ENCODE data around the gene SPTB.

SPTB gene

DNA sequence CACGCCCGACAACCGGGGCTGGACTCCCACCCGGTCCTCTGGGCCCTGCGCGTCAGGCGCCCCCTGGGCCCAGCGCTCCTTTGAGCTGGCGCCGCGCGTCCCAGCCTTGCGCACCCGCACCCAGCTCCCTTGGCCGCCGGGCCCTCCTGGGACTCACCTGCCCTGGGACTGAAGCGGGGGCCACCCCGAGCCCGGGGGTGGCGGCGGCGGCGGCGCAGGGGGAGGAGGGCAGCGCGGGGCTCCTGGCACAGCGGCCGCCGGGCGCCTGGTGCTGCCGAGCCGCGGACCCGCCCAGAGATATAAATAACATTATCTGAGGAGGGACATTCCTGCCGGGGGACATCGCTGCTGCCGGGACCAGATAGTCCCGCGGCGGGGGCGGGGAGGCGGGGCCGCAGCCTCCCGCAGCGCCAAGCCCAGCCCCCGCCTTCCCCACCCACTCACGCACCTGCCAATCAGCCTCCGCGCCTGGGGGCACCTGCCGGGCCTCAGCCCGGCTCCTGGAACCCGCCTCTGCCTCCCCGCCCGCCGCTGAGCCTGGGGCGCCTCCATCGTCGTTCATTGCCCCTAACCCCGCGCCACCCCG, at the start of gene SPTB:
Gene SPTB (minus strand): TSS at position 273 of the 586 bp plus-strand sequence. CDS start 56,813 bp downstream, outside the sequence.
- peaks cover 7% of the 10 kb centered on the region; the same call in 1 of the 2 replicates for H3K4me1 ChIP-seq
- peak within 1 kb of the TSS; percentile 57 for H3K4me3 ChIP-seq
- H3K36me3 ChIP-seq (replicated peaks), result no peaks in the 10 kb centered on the region
- no peaks in the 10 kb centered on the region for H3K9me3 ChIP-seq
- H3K27me3 ChIP-seq (ENCODE audit: low read depth), result peaks cover 26% of the 10 kb centered on the region
- peak; percentile 50 to 86 for DNase-seq (ENCODE audit: low spot score in 2 of 2)
- in situ Hi-C loops (cut with MboI; ENCODE audit: low sequenced_read_pairs), result loop anchor here (25.0 kb wide), 1 partner anchor 542 kb away; no protein-coding TSS in a partner anchor

GRCh38 chr14:64929014-64929359, 49.3 kb upstream of the SPTB start:
- DNase-seq (ENCODE audit: low spot score in 2 of 2), result no peak
- Histone ChIP-seq H3K9me3 (no peaks in the 10 kb centered on the region), H3K27me3 (ENCODE audit: low read depth) (no peaks in the 10 kb centered on the region), H3K4me1 (peaks cover 7% of the 10 kb centered on the region), H3K36me3 (replicated peaks) (peaks cover 37% of the 10 kb centered on the region), H3K4me3 (no peak overlapping the region)
- in situ Hi-C loops (cut with MboI; ENCODE audit: low sequenced_read_pairs), result no loop called here

DNA sequence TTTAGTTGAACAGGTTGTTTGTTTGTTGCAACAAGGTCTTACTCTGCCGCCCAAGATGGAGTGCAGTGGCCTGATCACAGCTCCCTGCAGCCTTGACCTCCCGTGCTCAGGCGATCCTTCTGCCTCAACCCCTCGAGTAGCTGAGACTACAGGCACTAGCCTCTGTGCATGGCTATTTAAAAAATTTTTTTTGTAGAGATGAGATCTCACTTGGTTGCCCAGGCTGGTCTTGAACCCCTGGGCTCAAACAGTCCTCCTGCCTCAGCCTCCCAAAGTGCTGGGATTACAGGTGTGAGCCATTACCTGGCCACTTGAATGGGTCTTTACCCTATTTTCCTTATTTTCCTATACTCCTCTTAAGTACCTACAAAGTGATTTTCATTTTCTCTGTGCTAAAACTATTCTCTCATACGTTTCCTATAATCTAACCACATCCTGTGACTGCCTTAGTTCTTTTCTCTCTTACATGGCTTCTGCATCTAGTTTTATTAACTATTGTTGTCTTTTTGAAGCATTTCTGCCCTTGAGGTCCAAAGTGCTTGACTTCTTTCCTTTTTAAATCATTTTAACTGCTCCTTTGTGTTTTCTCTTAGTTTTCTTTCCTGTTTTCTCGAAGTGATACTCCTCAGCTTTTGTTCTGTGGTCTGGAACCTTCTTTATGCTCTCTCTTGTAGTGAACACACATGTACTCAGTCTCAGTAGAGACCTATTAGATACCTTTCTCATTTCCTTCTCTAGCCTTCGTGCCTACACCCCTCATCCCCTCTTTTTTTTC, 48.7 kb upstream of the SPTB start:
- H3K4me3 ChIP-seq, result no peak overlapping the region
- DNase-seq (ENCODE audit: low spot score in 2 of 2), result no peak
- H3K9me3 ChIP-seq, result no peaks in the 10 kb centered on the region
- in situ Hi-C loops (cut with MboI; ENCODE audit: low sequenced_read_pairs), result no loop called here
- peaks cover 7% of the 10 kb centered on the region for H3K4me1 ChIP-seq
- H3K27me3 ChIP-seq (ENCODE audit: low read depth), result no peaks in the 10 kb centered on the region
- H3K36me3 ChIP-seq (replicated peaks), result peaks cover 36% of the 10 kb centered on the region

- H3K27me3 ChIP-seq (ENCODE audit: low read depth), result no peaks in the 10 kb centered on the region
- H3K4me1 ChIP-seq, result peaks cover 7% of the 10 kb centered on the region
- DNase-seq (ENCODE audit: low spot score in 2 of 2), result no peak
- H3K4me3 ChIP-seq, result no peak overlapping the region
- H3K9me3 ChIP-seq, result no peaks in the 10 kb centered on the region
- H3K36me3 ChIP-seq (replicated peaks), result peaks cover 33% of the 10 kb centered on the region
- in situ Hi-C loops (cut with MboI; ENCODE audit: low sequenced_read_pairs), result no loop called here
Measured at GRCh38 chr14:64927031-64927430, 47.3 kb upstream of the SPTB start.

DNA sequence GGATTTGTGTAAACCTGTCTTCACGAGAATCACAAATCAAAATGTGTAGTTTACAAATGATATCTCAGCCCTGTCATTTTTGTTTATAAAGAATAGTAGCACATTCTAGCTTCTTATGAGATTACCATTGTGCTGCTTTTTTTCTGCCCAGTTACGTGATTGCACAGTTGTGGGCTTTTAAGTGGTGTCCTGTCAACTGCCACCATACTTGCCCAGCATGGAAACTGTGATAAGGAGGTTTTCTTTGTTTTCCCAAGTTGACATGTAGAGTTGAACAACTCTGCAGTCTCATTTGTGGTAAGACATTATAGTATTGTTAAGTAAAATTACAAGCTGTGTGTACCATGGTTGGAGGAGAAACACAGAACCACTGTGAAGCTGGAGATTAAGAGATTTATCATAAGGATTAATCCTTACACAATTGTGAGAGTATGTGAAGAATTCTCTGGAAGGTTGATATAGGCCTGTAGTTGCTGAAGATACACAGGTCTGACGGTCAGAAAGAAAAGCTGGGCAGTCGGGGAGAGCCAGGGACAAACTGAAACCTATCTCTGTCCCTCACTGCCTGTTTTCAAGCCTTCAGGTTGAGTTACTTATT, 46.8 kb upstream of the SPTB start:
- no peaks in the 10 kb centered on the region for H3K27me3 ChIP-seq (ENCODE audit: low read depth)
- in situ Hi-C loops (cut with MboI; ENCODE audit: low sequenced_read_pairs), result no loop called here
- H3K4me1 ChIP-seq, result peaks cover 3% of the 10 kb centered on the region
- no peak for DNase-seq (ENCODE audit: low spot score in 2 of 2)
- no peaks in the 10 kb centered on the region for H3K9me3 ChIP-seq
- peaks cover 33% of the 10 kb centered on the region for H3K36me3 ChIP-seq (replicated peaks)
- H3K4me3 ChIP-seq, result no peak overlapping the region

GRCh38 chr14:64923015-64923414, 43.3 kb upstream of the SPTB start:
- no peaks in the 10 kb centered on the region for H3K27me3 ChIP-seq (ENCODE audit: low read depth)
- in situ Hi-C loops (cut with MboI; ENCODE audit: low sequenced_read_pairs), result no loop called here
- peaks cover 22% of the 10 kb centered on the region for H3K36me3 ChIP-seq (replicated peaks)
- H3K9me3 ChIP-seq, result no peaks in the 10 kb centered on the region
- peaks cover 7% of the 10 kb centered on the region for H3K4me1 ChIP-seq
- DNase-seq (ENCODE audit: low spot score in 2 of 2), result no peak
- H3K4me3 ChIP-seq, result no peak overlapping the region

GRCh38 chr14:64920465-64920864, 40.8 kb upstream of the SPTB start:
- Histone ChIP-seq H3K4me3 (no peak overlapping the region), H3K36me3 (replicated peaks) (peaks cover 15% of the 10 kb centered on the region), H3K9me3 (no peaks in the 10 kb centered on the region), H3K4me1 (peaks cover 18% of the 10 kb centered on the region), H3K27me3 (ENCODE audit: low read depth) (no peaks in the 10 kb centered on the region)
- in situ Hi-C loops (cut with MboI; ENCODE audit: low sequenced_read_pairs), result no loop called here
- DNase-seq (ENCODE audit: low spot score in 2 of 2), result no peak

- no peak overlapping the region for H3K4me3 ChIP-seq
Measured at GRCh38 chr14:64919618-64920017, 39.9 kb upstream of the SPTB start.

GRCh38 chr14:64919215-64919614, 39.5 kb upstream of the SPTB start:
- Histone ChIP-seq H3K36me3 (replicated peaks) (peaks cover 5% of the 10 kb centered on the region), H3K27me3 (ENCODE audit: low read depth) (no peaks in the 10 kb centered on the region), H3K4me3 (no peak overlapping the region), H3K9me3 (no peaks in the 10 kb centered on the region), H3K4me1 (peaks cover 21% of the 10 kb centered on the region)
- in situ Hi-C loops (cut with MboI; ENCODE audit: low sequenced_read_pairs), result no loop called here
- DNase-seq (ENCODE audit: low spot score in 2 of 2), result no peak

More at GRCh38 chr14:64919618-64920017, 39.9 kb upstream of the SPTB start:
- peaks cover 9% of the 10 kb centered on the region for H3K36me3 ChIP-seq (replicated peaks)
- in situ Hi-C loops (cut with MboI; ENCODE audit: low sequenced_read_pairs), result no loop called here
- H3K27me3 ChIP-seq (ENCODE audit: low read depth), result no peaks in the 10 kb centered on the region
- peaks cover 21% of the 10 kb centered on the region for H3K4me1 ChIP-seq
- H3K9me3 ChIP-seq, result no peaks in the 10 kb centered on the region
- no peak for DNase-seq (ENCODE audit: low spot score in 2 of 2)

DNA sequence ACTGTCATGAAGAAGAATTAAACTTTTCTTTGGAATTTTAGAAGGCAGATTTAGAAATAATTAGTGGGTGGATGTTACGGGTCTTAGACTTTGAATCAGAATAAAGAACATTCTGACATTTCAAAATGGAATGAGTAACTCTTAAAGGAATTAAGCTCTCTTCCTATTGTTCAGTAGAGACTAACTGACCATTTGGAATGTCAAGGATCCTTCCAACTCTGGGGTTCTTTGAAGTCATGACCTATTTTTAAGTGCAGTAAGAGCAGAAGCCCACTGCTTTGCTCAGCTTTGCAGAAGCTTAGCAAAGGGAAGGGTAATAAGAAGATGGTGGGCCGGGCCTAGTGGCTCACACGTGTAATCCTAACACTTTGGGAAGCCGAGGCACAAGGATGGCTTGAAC, 38.5 kb upstream of the SPTB start:
- H3K27me3 ChIP-seq (ENCODE audit: low read depth), result no peaks in the 10 kb centered on the region
- in situ Hi-C loops (cut with MboI; ENCODE audit: low sequenced_read_pairs), result no loop called here

GRCh38 chr14:64915797-64916196, 36.1 kb upstream of the SPTB start:
- no peak for DNase-seq (ENCODE audit: low spot score in 2 of 2)
- Histone ChIP-seq H3K9me3 (no peaks in the 10 kb centered on the region), H3K36me3 (replicated peaks) (no peaks in the 10 kb centered on the region), H3K4me3 (no peak overlapping the region), H3K27me3 (ENCODE audit: low read depth) (no peaks in the 10 kb centered on the region), H3K4me1 (peaks cover 21% of the 10 kb centered on the region)
- in situ Hi-C loops (cut with MboI; ENCODE audit: low sequenced_read_pairs), result no loop called here

More for the DNA sequence above, 38.5 kb upstream of the SPTB start:
- Histone ChIP-seq H3K4me3 (no peak overlapping the region), H3K4me1 (peaks cover 21% of the 10 kb centered on the region), H3K9me3 (no peaks in the 10 kb centered on the region), H3K36me3 (replicated peaks) (no peaks in the 10 kb centered on the region)
- DNase-seq (ENCODE audit: low spot score in 2 of 2), result no peak

- Histone ChIP-seq H3K9me3 (no peaks in the 10 kb centered on the region), H3K36me3 (replicated peaks) (no peaks in the 10 kb centered on the region), H3K4me3 (peak overlapping the region; percentile 90), H3K4me1 (peaks cover 19% of the 10 kb centered on the region), H3K27me3 (ENCODE audit: low read depth) (no peaks in the 10 kb centered on the region)
- DNase-seq (ENCODE audit: low spot score in 2 of 2), result no peak
- in situ Hi-C loops (cut with MboI; ENCODE audit: low sequenced_read_pairs), result no loop called here
Measured at GRCh38 chr14:64915029-64915424, 35.3 kb upstream of the SPTB start.

DNA sequence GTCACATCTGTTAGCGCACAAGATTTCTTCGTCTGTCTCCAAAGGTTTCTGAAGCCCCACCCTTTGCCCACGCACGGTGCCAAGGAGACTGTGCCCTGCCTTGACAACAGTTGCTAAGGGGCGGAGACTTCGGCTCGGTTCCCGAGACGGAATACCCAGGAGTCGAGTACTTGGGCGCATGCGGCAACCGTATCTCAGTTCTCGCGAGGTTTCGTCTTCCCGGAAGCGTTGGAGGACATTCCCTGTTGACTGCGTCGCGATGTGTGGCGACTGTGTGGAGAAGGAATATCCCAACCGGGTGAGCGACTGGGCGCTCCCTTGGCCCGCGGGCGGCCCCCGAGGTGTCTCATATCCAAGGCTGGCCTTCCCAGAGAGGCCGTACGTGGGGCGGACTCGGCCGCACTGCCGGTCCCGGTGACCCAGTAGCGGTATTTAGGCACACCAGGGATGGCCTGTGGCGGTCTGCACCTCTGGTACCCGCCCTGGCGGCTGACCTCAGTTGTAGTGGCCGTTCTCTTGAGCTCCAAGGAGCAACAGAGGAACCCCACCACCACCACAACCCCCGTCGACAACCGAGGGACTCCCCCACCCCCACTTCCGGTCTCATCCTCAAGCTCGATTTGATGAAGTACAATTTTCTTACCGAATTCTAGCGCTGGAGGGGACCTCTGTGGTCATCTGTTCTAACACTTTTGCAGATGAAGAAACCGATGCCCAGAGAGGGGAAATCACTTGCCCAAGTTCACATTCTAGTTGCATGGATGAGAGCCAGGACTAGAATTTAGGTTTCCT, 34.7 kb upstream of the SPTB start, which contains the start of gene CHURC1:
Gene CHURC1 (plus strand): TSS at position 219 of the 792 bp plus-strand sequence. CDS start 41 bp downstream, at position 260.
- in situ Hi-C loops (cut with MboI; ENCODE audit: low sequenced_read_pairs), result no loop called here
- Histone ChIP-seq H3K36me3 (replicated peaks) (no peaks in the 10 kb centered on the region), H3K27me3 (ENCODE audit: low read depth) (no peaks in the 10 kb centered on the region)

More for the DNA sequence above, 34.7 kb upstream of the SPTB start, which contains the start of gene CHURC1:
- peaks cover 16% of the 10 kb centered on the region for H3K4me1 ChIP-seq
- H3K9me3 ChIP-seq, result no peaks in the 10 kb centered on the region
- peak within 1 kb of the TSS; percentile 90 for H3K4me3 ChIP-seq
- DNase-seq (ENCODE audit: low spot score in 2 of 2), result peak; percentile 88 to 100

Measured in HAP-1 (cell line).